DMS153 treated with DMSO at 0.1 percent for 48 hours (cell line): ENCODE data around the gene FBXL13.
"Not testable (repeated sequence)": the region's sequence is repeated elsewhere in the genome, so short reads cannot be mapped to it uniquely, and the experiment has no call there.

Source experiments
- DNase-seq: peaks from one replicate; lab custom pipeline; 2025; ENCODE audit not compliant: unreplicated experiment; lab: John Stamatoyannopoulos, UW

The FBXL13 gene

GRCh38 chr7:102866535-102867215, 207.9 kb downstream of the FBXL13 start:
- DNase-seq: no peak

- no peak for DNase-seq
Observed at GRCh38 chr7:102864958-102865357, 209.6 kb downstream of the FBXL13 start.

GRCh38 chr7:102860351-102860811, 214.2 kb downstream of the FBXL13 start:
- no peak for DNase-seq

- DNase-seq: no peak
Observed at GRCh38 chr7:102859799-102860125, 214.8 kb downstream of the FBXL13 start.

- no peak for DNase-seq
Observed at GRCh38 chr7:102859084-102859798, 215.4 kb downstream of the FBXL13 start.

GRCh38 chr7:102856036-102856435, 218.6 kb downstream of the FBXL13 start:
- no peak for DNase-seq

- DNase-seq: no peak
Observed at GRCh38 chr7:102849538-102849937, 225.1 kb downstream of the FBXL13 start.

GRCh38 chr7:102849079-102849478, 225.5 kb downstream of the FBXL13 start:
- DNase-seq: no peak

- no peak for DNase-seq
Observed at GRCh38 chr7:102845346-102845745, 229.2 kb downstream of the FBXL13 start.

- no peak for DNase-seq
Observed at GRCh38 chr7:102843850-102844249, 230.7 kb downstream of the FBXL13 start.

GRCh38 chr7:102842284-102842683, 232.3 kb downstream of the FBXL13 start:
- no peak for DNase-seq

- DNase-seq: no peak
Observed at GRCh38 chr7:102841290-102841689, 233.3 kb downstream of the FBXL13 start.

GRCh38 chr7:102840404-102840803, 234.2 kb downstream of the FBXL13 start:
- no peak for DNase-seq

GRCh38 chr7:102838572-102839101, 236.0 kb downstream of the FBXL13 start:
- DNase-seq: not testable (repeated sequence)

GRCh38 chr7:102837802-102838201, 236.8 kb downstream of the FBXL13 start:
- no peak for DNase-seq

GRCh38 chr7:102836977-102837376, 237.6 kb downstream of the FBXL13 start:
- DNase-seq: no peak

- DNase-seq: no peak
Observed at GRCh38 chr7:102836191-102836919, 238.2 kb downstream of the FBXL13 start.

GRCh38 chr7:102834999-102835398, 239.6 kb downstream of the FBXL13 start:
- DNase-seq: no peak

GRCh38 chr7:102834466-102834865, 240.1 kb downstream of the FBXL13 start:
- DNase-seq: no peak

- no peak for DNase-seq
Observed at GRCh38 chr7:102833343-102833742, 241.3 kb downstream of the FBXL13 start.

GRCh38 chr7:102832674-102833073, 241.9 kb downstream of the FBXL13 start:
- DNase-seq: no peak

- no peak for DNase-seq
Observed at GRCh38 chr7:102830197-102830596, 244.4 kb downstream of the FBXL13 start.
